PC-3 (cell line): Measurements from ENCODE around the gene ADM5. TPM values are rescaled to one million over a fixed set of nuclear protein-coding genes. Genes with fewer than 3 reads are reported as not detected.

Source experiments
- ATAC-seq: fragments of 200-7000 bp; cut with Tn5 transposase; 2 replicates; pipeline ENCODE4 v1.9.1; 2020; ENCODE audit warnings: mild to moderate bottlenecking, moderate library complexity
- BruUV-seq: library from RNA; stranded (reverse); fragments of 400-500 nt; replicated peaks from 2 replicates; lab custom pipeline; 2021; lab: Mats Ljungman, UMichigan
- CTCF ChIA-PET: fragments of 300-600 bp; sonication (Branson Sonifier 250); formaldehyde crosslinking; loops from one replicate; lab custom pipeline; 2022; ENCODE audit warnings: antibody characterized with exemption; lab: Charles Lee
- POLR2A ChIA-PET: fragments of 300-600 bp; sonication (Branson Sonifier 250); formaldehyde crosslinking; loops from one replicate; lab custom pipeline; 2022; ENCODE audit warnings: antibody characterized with exemption; ENCODE audit not compliant: unreplicated experiment; lab: Charles Lee
- DNase-seq: peaks from one replicate; pipeline ENCODE4 v3.0.0-alpha.2; 2015
- H2AFZ ChIP-seq: fragments of 300-600 bp; sonication (generic); 2 replicates; pipeline ENCODE4 v1.6.0; 2016; ENCODE audit warnings: antibody characterized with exemption, low read length
- H3F3A ChIP-seq: fragments of 300-600 bp; sonication (generic); one replicate; pipeline ENCODE4 v1.6.0; 2017; ENCODE audit warnings: antibody characterized with exemption, low read length, control low read depth, mild to moderate bottlenecking; ENCODE audit not compliant: unreplicated experiment
- H3K27ac ChIP-seq: fragments of 300-600 bp; sonication (generic); 2 replicates; pipeline ENCODE4 v1.5.1; 2016; ENCODE audit warnings: mild to moderate bottlenecking, low read length
- H3K27me3 ChIP-seq: fragments of 300-600 bp; sonication (generic); 2 replicates; pipeline ENCODE4 v1.6.1; 2016; ENCODE audit warnings: low read length, mixed read lengths
- H3K36me3 ChIP-seq: fragments of 300-600 bp; sonication (generic); 2 replicates; pipeline ENCODE4 v1.6.1; 2016; ENCODE audit warnings: low read depth, mixed run types, low read length, mixed read lengths
- H3K4me1 ChIP-seq: fragments of 300-600 bp; sonication (generic); 2 replicates; pipeline ENCODE4 v1.5.1; 2016; ENCODE audit warnings: low read length; ENCODE audit not compliant: insufficient read depth
- H3K4me2 ChIP-seq: fragments of 300-600 bp; sonication (generic); 2 replicates; pipeline ENCODE4 v1.6.0; 2016; ENCODE audit warnings: low read length
- H3K4me3 ChIP-seq: fragments of 300-600 bp; sonication (generic); 2 replicates; pipeline ENCODE4 v1.5.1; 2016; ENCODE audit warnings: mild to moderate bottlenecking, low read length, mixed read lengths
- H3K79me2 ChIP-seq: fragments of 300-600 bp; sonication (generic); 2 replicates; pipeline ENCODE4 v1.6.1; 2017; ENCODE audit warnings: low read length, mixed read lengths
- H3K9ac ChIP-seq: fragments of 300-600 bp; sonication (generic); 2 replicates; pipeline ENCODE4 v1.6.0; 2016; ENCODE audit warnings: mild to moderate bottlenecking, low read length
- H3K9me2 ChIP-seq: fragments of 300-600 bp; sonication (generic); replicated peaks from 2 replicates; pipeline ENCODE4 v1.6.1; 2016; ENCODE audit warnings: mixed run types, low read length, mixed read lengths
- H3K9me3 ChIP-seq: fragments of 300-600 bp; sonication (generic); 2 replicates; pipeline ENCODE4 v1.6.1; 2016; ENCODE audit warnings: low read length, mixed read lengths
- H4K20me1 ChIP-seq: fragments of 300-600 bp; sonication (generic); 2 replicates; pipeline ENCODE4 v1.6.1; 2016; ENCODE audit warnings: low read length, mixed read lengths
- EZH2 ChIP-seq: fragments of 300-600 bp; sonication (generic); IDR thresholded peaks from one replicate; pipeline ENCODE4 v1.6.1; 2017; ENCODE audit warnings: antibody characterized with exemption, mild to moderate bottlenecking, low read length; ENCODE audit not compliant: unreplicated experiment
- EZH2phosphoT487 ChIP-seq: fragments of 300-600 bp; sonication (generic); IDR thresholded peaks from 2 replicates; pipeline ENCODE4 v1.6.1; 2018; ENCODE audit warnings: mild to moderate bottlenecking, antibody characterized with exemption, low read length, borderline replicate concordance
- intact Hi-C: fragments of 100-400 bp; cut with micrococcal nuclease; formaldehyde crosslinking; loops from 2 replicates; pipeline ENCODE4 v1.9.0; 2023
- total RNA-seq: library from RNA; depleted of rRNA; stranded (reverse); fragments of >200 nt; gene quantifications from 2 replicates; pipeline ENCODE4 v1.2.3, GENCODE V29; 2014
- TF ChIP-seq, protein P1 (sequence below): fragments of 300-600 bp; sonication (generic); conservative IDR thresholded peaks from 2 replicates; pipeline ENCODE4 v1.5.1; 2017; ENCODE audit warnings: antibody characterized with exemption, low read depth, mild to moderate bottlenecking, low read length

ADM5 gene
- total RNA-seq, 1 experiment from 2014 or later: 6.3 TPM

DNA sequence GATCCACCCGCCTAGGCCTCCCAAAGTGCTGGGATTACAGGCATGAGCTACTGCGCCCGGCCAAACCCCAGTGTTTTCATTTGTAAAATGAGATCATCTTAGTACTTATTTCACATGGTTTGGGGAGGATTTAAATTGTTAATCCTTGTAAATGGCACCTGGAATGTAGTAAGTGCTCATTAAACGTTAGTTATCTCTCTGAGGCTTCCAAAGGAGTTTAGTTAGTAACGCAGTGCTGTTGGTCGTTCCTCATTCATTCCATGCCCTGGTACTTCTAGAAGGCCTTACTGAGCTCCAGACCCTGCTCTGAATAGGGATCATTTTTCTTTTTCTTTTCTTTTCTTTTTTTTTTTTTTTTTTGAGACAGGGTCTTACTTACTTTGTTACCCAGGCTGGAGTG is 6.7 kb downstream of the ADM5 start:
- Histone ChIP-seq H3K36me3 (no peaks in the 10 kb centered on the region), H3K9me2 (no peaks in the 10 kb centered on the region), H2AFZ (no peak overlapping the region), H3K4me2 (no peak overlapping the region), H3K9me3 (no peaks in the 10 kb centered on the region), H3K27ac (no peak overlapping the region), H3K4me3 (no peak overlapping the region), H3K27me3 (no peaks in the 10 kb centered on the region), H4K20me1 (no peaks in the 10 kb centered on the region), H3F3A (no peaks in the 10 kb centered on the region), H3K79me2 (no peaks in the 10 kb centered on the region), H3K4me1 (peaks cover 7% of the 10 kb centered on the region; the same call in 1 of the 2 replicates), H3K9ac (no peak overlapping the region)
- ATAC-seq (no peak), DNase-seq (no peak)
- BruUV-seq: no TSS peak
- TF ChIP-seq EZH2phosphoT487: no peak
- TF ChIP-seq, protein P1, sequence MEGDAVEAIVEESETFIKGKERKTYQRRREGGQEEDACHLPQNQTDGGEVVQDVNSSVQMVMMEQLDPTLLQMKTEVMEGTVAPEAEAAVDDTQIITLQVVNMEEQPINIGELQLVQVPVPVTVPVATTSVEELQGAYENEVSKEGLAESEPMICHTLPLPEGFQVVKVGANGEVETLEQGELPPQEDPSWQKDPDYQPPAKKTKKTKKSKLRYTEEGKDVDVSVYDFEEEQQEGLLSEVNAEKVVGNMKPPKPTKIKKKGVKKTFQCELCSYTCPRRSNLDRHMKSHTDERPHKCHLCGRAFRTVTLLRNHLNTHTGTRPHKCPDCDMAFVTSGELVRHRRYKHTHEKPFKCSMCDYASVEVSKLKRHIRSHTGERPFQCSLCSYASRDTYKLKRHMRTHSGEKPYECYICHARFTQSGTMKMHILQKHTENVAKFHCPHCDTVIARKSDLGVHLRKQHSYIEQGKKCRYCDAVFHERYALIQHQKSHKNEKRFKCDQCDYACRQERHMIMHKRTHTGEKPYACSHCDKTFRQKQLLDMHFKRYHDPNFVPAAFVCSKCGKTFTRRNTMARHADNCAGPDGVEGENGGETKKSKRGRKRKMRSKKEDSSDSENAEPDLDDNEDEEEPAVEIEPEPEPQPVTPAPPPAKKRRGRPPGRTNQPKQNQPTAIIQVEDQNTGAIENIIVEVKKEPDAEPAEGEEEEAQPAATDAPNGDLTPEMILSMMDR: no peak
- no peak for TF ChIP-seq EZH2
- intact Hi-C loops: no loop called here
- CTCF ChIA-PET: interaction anchor here (0.6 to 0.7 kb wide), 2 partner anchors 12 to 55 kb away, joined by 4 to 5 read pairs; no protein-coding TSS in a partner anchor
- POLR2A ChIA-PET: no interaction called here

DNA sequence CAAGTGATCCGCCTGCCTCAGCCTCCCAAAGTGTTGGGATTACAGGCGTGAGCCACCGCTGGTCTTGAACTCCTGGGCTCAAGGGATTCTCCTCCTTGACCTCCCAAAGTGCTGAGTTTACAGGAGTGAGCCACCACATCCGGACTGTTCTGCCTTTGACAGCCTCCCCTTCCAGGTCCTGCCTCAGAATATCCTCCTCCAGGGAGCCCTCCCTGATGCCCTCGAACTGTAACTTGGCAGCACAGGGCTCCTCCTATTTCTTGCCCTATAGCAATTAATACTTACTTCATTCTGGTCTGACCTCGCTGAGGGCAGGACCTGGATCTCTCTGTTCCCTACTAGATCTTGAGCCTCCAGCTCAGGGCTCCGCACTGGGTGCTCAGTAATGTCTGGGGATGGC is 7.5 kb downstream of the ADM5 start:
- H3K36me3 ChIP-seq: no peaks in the 10 kb centered on the region
- no peaks in the 10 kb centered on the region for H3F3A ChIP-seq
- TF ChIP-seq, protein P1: no peak
- TF ChIP-seq EZH2: no peak
- TF ChIP-seq EZH2phosphoT487: no peak
- BruUV-seq: no TSS peak
- no peak overlapping the region for H3K27ac ChIP-seq
- H3K4me3 ChIP-seq: no peak overlapping the region
- CTCF ChIA-PET: no interaction called here
- no peak for DNase-seq
- H3K9ac ChIP-seq: no peak overlapping the region
- no peaks in the 10 kb centered on the region for H4K20me1 ChIP-seq
- no peaks in the 10 kb centered on the region for H3K27me3 ChIP-seq
- intact Hi-C loops: no loop called here
- no peak for ATAC-seq
- H3K9me3 ChIP-seq: no peaks in the 10 kb centered on the region
- H3K4me2 ChIP-seq: no peak overlapping the region
- POLR2A ChIA-PET: interaction anchor here (0.6 kb wide), 1 partner anchor 1266 kb away, joined by 3 read pairs; no protein-coding TSS in a partner anchor
- no peaks in the 10 kb centered on the region for H3K79me2 ChIP-seq
- no peaks in the 10 kb centered on the region for H3K9me2 ChIP-seq
- no peaks in the 10 kb centered on the region for H3K4me1 ChIP-seq
- no peak overlapping the region for H2AFZ ChIP-seq

DNA sequence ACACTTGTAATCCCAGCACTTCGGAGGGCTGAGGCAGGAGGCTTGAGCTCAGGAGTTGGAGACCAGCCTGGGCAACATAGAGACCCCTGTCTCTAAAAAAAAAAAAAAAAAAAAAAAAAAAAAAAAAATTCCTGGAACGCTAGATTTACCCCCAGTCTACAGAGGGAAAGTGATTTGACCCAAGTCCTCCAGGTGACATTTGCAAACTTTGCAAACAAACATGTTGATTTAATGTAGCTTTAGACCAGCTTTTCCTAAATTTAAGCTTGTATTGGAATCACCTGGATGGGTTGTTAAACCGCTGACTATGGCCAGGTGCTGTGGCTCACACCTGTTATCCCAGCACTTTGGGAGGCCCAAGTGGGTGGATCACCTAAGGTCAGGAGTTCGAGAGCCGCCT is 10.0 kb downstream of the ADM5 start:
- H3K36me3 ChIP-seq: no peaks in the 10 kb centered on the region
- no peaks in the 10 kb centered on the region for H3K9me2 ChIP-seq
- no peak overlapping the region for H3K4me3 ChIP-seq
- no peaks in the 10 kb centered on the region for H3K9me3 ChIP-seq
- TF ChIP-seq EZH2phosphoT487 (no peak), EZH2 (no peak)
- TF ChIP-seq, protein P1: no peak
- no peak overlapping the region for H3K9ac ChIP-seq
- no TSS peak for BruUV-seq
- CTCF ChIA-PET: interaction anchor here (0.6 kb wide), 1 partner anchor 58 kb away, joined by 4 read pairs; the partner anchor contains the start of gene SCAF1
- no peak overlapping the region for H2AFZ ChIP-seq
- H3K4me2 ChIP-seq: no peak overlapping the region
- no peaks in the 10 kb centered on the region for H3F3A ChIP-seq
- POLR2A ChIA-PET: no interaction called here
- no peaks in the 10 kb centered on the region for H3K4me1 ChIP-seq
- intact Hi-C loops: no loop called here
- H3K27me3 ChIP-seq: no peaks in the 10 kb centered on the region
- no peaks in the 10 kb centered on the region for H4K20me1 ChIP-seq
- no peaks in the 10 kb centered on the region for H3K79me2 ChIP-seq
- no peak for DNase-seq
- no peak for ATAC-seq
- H3K27ac ChIP-seq: no peak overlapping the region
